NCI-H524 treated with DMSO at 0.1 percent for 48 hours (cell line): Measurements from ENCODE around the gene BBLN.
"Not testable (repeated sequence)": the region's sequence is repeated elsewhere in the genome, so short reads cannot be mapped to it uniquely, and the experiment has no call there.

Experiments used
- DNase-seq: peaks from one replicate; lab custom pipeline; 2025; lab: John Stamatoyannopoulos, UW

BBLN gene

DNA sequence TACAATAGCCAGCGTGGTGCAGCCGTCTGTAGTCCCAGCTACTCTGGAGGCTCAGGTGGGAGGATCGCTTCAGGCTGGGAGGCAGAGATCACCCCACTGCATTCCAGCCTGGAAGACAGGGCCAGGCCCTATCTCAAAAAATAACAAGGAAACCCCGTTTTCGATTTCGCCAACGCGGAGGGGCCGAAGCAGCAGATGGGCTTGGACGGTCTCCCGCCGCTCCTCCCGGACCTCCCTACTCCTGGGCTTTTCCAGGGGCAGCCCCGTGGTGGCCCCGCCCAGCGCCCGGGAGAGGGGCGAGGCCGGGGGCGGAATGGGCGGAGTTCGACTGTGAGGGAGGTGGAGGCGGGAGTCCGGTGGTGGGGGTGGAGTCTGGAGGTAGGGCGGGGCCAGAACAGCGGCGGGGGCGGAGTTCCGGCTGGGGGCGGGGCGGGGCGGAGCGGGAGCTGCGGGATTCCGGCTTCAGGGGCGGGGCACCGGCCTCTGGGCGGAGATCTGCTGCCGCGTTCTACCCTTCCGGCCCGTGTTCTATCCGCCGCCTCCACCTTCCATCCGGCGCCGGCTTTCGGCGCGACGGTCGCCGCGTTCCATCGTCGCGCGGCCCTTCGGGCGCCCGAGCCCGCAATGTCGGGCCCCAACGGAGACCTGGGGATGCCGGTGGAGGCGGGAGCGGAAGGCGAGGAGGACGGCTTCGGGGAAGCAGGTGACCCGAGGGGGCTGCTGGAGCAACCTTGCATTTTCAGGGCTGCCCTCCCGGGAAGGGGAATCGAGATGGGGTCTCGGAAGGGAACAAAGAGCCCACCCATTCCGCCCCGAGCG, at the start of gene BBLN:
BBLN (plus strand) TSS at position 482 of the 819 bp plus-strand sequence; CDS start at position 625, 143 bp downstream.
- DNase-seq = peak; percentile 75

- not testable (repeated sequence) for DNase-seq
Observed at GRCh38 chr9:128111726-128112125, 48.3 kb upstream of the BBLN start.

DNA sequence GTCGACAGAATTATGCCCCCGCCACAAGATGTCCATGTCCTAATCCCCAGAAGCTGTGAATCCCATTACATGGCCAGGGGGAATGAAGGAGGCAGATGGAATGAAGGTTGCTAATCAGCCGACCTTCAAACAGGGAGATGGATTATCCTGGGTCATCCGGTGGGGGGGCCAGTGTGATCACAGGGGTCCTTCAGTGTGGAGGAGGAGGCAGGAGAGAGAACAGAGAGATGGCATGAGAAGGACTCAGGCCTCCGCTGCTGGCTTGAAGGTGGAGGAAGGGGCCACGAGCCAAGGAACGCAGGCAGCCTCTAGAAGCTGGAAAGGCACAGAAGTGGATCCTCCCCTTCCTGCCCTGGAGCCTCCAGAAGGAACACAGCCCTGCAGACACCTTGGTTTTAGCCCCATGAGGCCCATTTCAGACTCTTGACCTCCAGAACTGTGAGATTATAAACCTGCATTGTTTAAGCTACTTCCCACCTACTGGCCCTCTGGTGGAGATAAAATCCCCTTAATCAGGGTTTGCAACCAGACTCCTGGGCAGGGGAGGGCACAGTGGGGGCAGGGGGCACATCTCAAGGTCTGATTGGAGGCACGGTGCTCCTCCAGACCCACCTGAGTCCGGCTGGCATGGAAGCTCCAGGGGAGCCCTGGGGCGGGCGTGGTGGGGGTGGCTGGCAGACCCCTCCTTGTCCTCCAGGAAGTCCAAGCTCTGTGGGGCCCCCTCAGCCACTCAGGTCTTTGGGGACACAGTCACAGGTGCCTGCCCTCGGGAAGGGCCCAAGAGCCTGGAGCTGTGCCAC, 46.3 kb upstream of the BBLN start:
- DNase-seq = no peak

GRCh38 chr9:128114326-128115186, 45.5 kb upstream of the BBLN start:
- DNase-seq = no peak

- no peak for DNase-seq
Observed at GRCh38 chr9:128115187-128116103, 44.6 kb upstream of the BBLN start.

GRCh38 chr9:128116104-128117083, 43.7 kb upstream of the BBLN start:
- DNase-seq = no peak

- peak; percentile 70 for DNase-seq
Observed at GRCh38 chr9:128117613-128118471, 42.2 kb upstream of the BBLN start.

DNA sequence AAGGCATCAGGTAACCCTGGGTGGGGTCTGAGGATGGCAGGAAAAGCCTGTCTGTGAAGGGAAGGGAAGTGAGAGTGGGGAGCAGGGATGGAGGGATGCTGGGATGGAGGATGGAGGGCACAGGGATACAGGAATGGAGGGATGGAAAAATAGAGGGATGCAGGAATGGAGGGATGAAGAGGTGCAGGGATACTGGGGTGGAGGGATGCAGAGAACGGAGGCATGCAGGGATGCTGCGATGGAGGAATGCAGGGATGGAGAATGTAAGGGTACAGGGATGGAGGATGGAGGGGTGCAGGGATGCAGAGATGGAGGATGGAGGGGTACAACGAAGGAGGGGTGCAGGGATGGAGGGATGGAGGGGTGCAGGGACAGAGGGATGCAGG, 41.6 kb upstream of the BBLN start:
- no peak for DNase-seq

DNA sequence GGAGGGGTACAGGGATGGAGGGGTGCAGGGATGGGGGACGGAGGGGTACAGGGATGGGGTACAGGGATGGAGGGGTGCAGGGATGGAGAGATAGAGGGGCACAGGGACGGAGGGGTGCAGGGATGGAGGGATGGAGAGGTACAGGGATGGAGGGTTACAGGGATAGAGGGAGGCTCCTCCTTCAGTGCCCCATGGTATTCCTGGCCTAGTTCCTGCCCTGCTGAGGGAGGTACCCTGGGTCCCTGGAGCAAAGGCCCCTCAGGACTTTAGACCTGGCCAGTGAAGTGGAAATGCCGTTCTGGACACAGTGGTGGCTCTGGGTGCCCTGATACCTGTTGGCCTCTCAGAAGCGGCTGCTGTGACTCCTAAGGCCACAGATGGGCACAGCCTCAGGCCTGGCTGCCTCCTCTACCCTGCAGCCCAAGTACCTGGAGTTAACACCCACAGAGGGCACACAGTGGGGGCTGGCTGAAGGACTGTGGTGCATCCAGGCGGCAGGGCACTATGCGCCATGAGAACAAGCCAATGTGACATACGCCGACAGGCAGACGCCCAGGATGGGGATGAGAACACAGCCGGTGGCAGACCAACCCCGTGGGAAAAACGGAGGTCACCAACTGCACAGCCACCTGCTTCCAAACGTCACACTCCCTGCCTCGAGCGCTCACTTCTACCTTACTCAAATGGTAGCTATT, 40.9 kb upstream of the BBLN start:
- DNase-seq = no peak

GRCh38 chr9:128120061-128120740, 39.9 kb upstream of the BBLN start:
- no peak for DNase-seq

DNA sequence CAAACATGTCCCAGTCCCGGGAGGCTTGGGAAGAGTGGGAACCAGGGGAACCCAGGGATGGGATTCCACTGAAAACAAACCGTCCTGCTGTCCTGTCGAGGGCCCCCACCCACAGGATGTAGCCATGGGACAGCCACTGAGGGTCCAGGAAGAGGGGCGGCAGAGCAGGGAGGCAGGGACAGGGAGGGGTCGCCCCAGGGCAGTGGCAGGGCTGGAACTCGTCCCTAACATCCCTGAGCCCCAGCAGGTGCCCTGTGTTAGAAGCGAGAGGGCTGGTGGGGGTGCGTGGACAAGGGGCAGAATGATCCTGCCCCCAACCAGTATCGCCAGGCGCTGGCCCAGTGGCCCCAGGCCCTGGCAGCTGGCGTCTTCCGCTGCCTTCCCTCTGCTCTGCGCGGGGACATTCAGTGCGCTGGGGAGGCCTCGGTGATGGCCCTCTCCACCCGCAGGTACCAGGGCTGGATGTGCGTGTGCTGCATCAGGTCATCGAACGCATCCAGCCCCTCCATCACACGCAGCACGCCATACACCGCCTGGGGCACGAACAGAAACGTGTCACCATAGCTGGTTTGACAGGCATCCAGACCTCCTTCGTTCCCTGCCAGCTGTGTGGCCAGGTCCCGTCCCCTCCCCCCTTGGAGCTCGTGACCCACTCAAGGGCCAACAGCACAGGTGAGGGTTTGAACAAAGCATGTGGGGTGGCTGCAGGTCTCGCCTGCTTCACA, 39.2 kb upstream of the BBLN start:
- DNase-seq = no peak

DNA sequence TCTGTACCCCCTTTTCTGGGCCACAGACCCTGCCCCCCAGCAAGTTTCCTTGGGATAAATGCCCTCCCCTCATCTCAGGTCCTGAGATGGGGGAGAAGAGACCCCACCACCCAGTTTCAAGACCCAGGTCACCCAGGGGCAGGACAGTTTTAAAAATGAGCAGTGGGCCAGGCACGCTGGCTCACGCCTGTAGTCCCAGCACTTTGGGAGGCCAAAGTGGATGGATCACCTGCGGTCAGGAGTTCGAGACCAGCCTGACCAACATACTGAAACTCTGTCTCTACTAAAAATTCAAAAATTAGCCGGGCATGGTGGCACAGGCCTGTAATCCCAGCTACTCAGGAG, 38.6 kb upstream of the BBLN start:
- no peak for DNase-seq

DNA sequence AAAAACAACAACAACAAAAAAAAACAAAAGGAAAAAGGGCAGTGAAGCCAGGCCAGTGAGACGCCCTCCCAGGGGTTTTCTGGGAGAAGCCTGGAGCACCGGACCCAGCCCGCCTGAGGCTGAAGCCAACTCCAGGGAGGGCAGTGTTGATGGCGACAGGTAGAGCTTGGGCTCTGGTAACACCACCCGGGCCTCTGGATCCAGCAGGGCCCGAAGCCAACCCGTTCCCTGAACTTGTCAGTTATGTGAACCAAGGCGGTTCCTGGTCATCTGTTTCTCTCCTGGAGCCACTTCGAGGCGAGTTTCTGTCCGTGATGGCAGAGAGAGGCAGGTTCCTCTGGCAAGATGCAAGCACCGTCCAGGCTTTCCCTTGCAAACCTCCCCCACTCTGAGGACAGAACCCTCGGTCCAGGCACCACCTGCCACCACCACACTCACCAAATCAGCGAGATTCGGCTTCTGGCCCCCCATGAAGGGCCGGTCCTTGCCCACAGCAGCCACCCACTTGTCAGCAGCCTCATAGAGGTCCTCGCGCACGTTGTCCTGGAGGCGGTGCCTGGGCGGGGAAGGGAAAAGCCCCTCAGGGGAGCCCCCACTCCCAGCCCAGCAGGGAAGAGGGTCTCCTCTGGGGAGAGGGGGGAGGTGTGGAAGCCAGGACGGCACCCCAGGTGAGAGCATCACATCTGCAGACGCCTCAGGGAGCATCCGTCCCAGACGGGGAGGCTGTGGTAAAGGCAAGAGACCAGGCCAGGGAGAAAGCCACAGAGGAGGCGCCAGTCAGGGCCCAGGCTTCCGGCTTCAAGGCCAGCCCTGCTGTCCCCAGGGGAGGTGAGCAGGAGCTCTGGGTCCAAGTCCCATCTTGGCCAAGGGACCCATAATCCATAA, 37.9 kb upstream of the BBLN start:
- DNase-seq = no peak

- no peak for DNase-seq
Observed at GRCh38 chr9:128122809-128123175, 37.3 kb upstream of the BBLN start.

GRCh38 chr9:128123451-128124080, 36.5 kb upstream of the BBLN start:
- DNase-seq = no peak

DNA sequence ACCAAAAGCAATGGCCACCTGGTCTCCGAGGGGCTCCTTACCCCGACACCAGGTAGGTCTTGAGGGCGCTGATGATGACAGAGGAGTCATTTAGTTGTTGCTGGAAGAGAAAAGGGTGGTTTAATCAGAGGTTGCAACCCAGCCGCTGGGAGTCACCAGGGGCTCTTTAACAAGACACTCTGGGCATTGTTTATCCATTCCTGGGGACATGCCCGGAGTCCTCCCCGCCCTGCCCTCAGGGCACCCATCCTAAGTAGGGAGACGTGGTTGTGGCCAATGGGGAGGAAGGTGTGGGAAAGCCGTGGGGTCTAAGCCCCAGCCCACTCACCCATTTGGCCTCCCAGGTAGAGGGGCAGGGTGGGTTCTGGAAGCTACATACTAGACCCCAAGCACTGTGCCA, 35.6 kb upstream of the BBLN start:
- no peak for DNase-seq
